GM21786 (cell line): ENCODE results near the gene JAM3.

Experiments
- ATAC-seq: cut with Tn5 transposase; IDR thresholded peaks from one replicate; pipeline ENCODE4 v1.9.1; 2021; ENCODE audit not compliant: unreplicated experiment

Gene JAM3

GRCh38 chr11:134038897-134039470, 29.9 kb upstream of the JAM3 start:
- no peak for ATAC-seq

GRCh38 chr11:134039726-134040385, 29.0 kb upstream of the JAM3 start:
- no peak for ATAC-seq

- no peak for ATAC-seq
These were observed 28.2 kb upstream of the JAM3 start for GRCh38 chr11:134040386-134041302.

- no peak for ATAC-seq
These were observed 27.5 kb upstream of the JAM3 start for GRCh38 chr11:134041349-134041748.

- ATAC-seq = no peak
These were observed 26.8 kb upstream of the JAM3 start for GRCh38 chr11:134041791-134042696.

GRCh38 chr11:134043821-134044420, 25.0 kb upstream of the JAM3 start:
- no peak for ATAC-seq

- no peak for ATAC-seq
These were observed 24.2 kb upstream of the JAM3 start for GRCh38 chr11:134044514-134045284.

GRCh38 chr11:134045799-134046635, 22.9 kb upstream of the JAM3 start:
- no peak for ATAC-seq

GRCh38 chr11:134046681-134047449, 22.0 kb upstream of the JAM3 start:
- no peak for ATAC-seq

GRCh38 chr11:134047586-134047999, 21.3 kb upstream of the JAM3 start:
- no peak for ATAC-seq

GRCh38 chr11:134048028-134048427, 20.8 kb upstream of the JAM3 start:
- ATAC-seq = no peak

- no peak for ATAC-seq
These were observed 19.6 kb upstream of the JAM3 start for GRCh38 chr11:134049303-134049702.

- peak; percentile 90 for ATAC-seq
These were observed 18.1 kb upstream of the JAM3 start for GRCh38 chr11:134050541-134051383.

- no peak for ATAC-seq
These were observed 16.4 kb upstream of the JAM3 start for GRCh38 chr11:134052395-134052987.

- ATAC-seq = no peak
These were observed 15.6 kb upstream of the JAM3 start for GRCh38 chr11:134052988-134053945.

- ATAC-seq = no peak
These were observed 13.8 kb upstream of the JAM3 start for GRCh38 chr11:134055029-134055428.
